Cardiac muscle cell (in vitro differentiated cells and primary cell): ENCODE data around the gene OR4D9. TPM values are rescaled to one million over a fixed set of nuclear protein-coding genes. Genes with fewer than 3 reads are reported as not detected.

Experiments
- DNase-seq, 2 donors: peaks; one replicate each; pipeline versions ENCODE4 v3.0.0 to v3.0.0-alpha.2; 2010 to 2017; ENCODE audit warnings: low read depth in 1 of 2, low spot score in 1 of 2
- H3K27ac ChIP-seq: fragments of 200-600 bp; sonication (generic); 2 replicates; pipeline ENCODE4 v1.5.1; 2016
- H3K27me3 ChIP-seq: fragments of 200-600 bp; sonication (generic); 2 replicates; pipeline ENCODE4 v1.6.0; 2016; ENCODE audit warnings: control low read depth
- H3K36me3 ChIP-seq: fragments of 200-600 bp; sonication (generic); 2 replicates; pipeline ENCODE4 v1.5.1; 2016; ENCODE audit warnings: control low read depth
- H3K4me1 ChIP-seq: fragments of 200-600 bp; sonication (generic); 2 replicates; pipeline ENCODE4 v1.8.1; 2017; ENCODE audit warnings: low read depth, mild to moderate bottlenecking, mixed run types
- H3K4me3 ChIP-seq: fragments of 200-600 bp; sonication (generic); 2 replicates; pipeline ENCODE4 v1.5.1; 2016; ENCODE audit warnings: mild to moderate bottlenecking
- H3K9me3 ChIP-seq: fragments of 200-600 bp; sonication (generic); 2 replicates; pipeline ENCODE4 v1.5.1; 2017; ENCODE audit warnings: low read depth, mild to moderate bottlenecking, control low read depth
- CTCF ChIP-seq: IDR thresholded peaks from 2 replicates; pipeline ENCODE4 v1.5.1; 2012; ENCODE audit warnings: low read depth, mild to moderate bottlenecking, low read length
- polyA plus RNA-seq: library from polyadenylated mRNA; unstranded; fragments of >200 nt; fragmentation: Nextera tagmentation; extraction: Ambion mirVana; gene quantifications from 2 replicates; pipeline ENCODE4 v1.2.1, GENCODE V29; 2016
- total RNA-seq: library from RNA; depleted of rRNA; stranded (reverse); fragments of >200 nt; gene quantifications from 2 replicates; pipeline ENCODE4 v1.2.3, GENCODE V29; 2016

The OR4D9 gene
- not detected in 2 replicates for total RNA-seq
- not detected in 2 replicates for polyA plus RNA-seq

GRCh38 chr11:59510941-59511589 lies at the start of gene OR4D9:
TSS of gene OR4D9 (plus strand) at chr11:59511539. CDS start at chr11:59514913, 3,374 bp downstream.
- peak in 1 of 2 donors; percentile 14 for DNase-seq
- Histone ChIP-seq H3K27me3 (no peaks in the 10 kb centered on the region), H3K27ac (no peak within 1 kb of the TSS), H3K36me3 (no peaks in the 10 kb centered on the region), H3K4me3 (no peak within 1 kb of the TSS), H3K4me1 (no peaks in the 10 kb centered on the region), H3K9me3 (no peaks in the 10 kb centered on the region)
- no peak for TF ChIP-seq CTCF

DNA sequence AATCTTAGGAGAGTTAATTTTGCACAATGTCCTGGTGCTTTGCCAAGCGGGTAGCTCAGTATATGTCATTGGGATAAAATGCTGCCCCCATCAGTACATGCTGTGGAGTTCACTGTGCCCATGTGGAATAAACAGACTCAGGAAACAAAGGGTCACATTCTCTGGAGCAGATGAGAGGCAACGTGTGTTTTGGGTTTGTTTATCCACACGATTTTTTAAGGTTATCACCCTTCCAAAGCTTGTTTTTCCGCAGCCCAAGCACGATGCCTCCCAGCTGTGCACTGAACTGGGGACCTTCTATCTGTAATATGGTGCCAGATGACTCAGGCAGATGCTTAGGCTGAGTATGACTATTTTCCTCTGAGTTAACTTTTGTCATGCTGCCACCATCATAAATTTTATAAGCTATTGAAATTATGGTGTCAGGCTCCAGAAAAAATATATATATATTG lies 48.1 kb upstream of the OR4D9 start:
- DNase-seq = peak in 1 of 2 donors; percentile 17
- no peaks in the 10 kb centered on the region for H3K36me3 ChIP-seq
- H3K4me1 ChIP-seq = no peaks in the 10 kb centered on the region

DNA sequence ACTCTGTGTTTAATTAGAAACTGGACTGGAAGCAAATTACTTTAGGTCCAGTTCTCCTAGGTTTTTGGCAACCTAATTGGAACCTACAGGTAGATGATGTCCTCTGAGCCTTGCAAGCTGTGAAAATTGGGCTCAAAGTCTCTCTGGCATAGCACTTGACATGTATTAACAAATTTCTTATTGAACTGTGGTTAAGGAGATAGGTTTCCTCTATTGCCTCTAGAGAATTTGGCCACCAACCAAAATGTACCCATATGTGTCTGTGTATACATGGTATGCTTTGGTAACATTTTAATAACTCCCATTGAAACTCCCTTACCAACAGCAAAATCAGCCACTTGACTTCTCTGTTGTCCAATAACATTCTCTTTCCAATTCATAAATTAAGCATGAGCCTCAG lies 38.3 kb upstream of the OR4D9 start, which contains the start of gene OR4D10:
TSS of gene OR4D10 (plus strand) at position 301 of the 400 bp plus-strand sequence. CDS start 4,115 bp downstream, outside the sequence.
- Histone ChIP-seq H3K4me1 (no peaks in the 10 kb centered on the region), H3K36me3 (no peaks in the 10 kb centered on the region), H3K27ac (no peak within 1 kb of the TSS), H3K9me3 (no peaks in the 10 kb centered on the region), H3K27me3 (no peaks in the 10 kb centered on the region), H3K4me3 (no peak within 1 kb of the TSS)
- DNase-seq = no peak
- TF ChIP-seq CTCF = no peak

More for the DNA sequence above, 48.1 kb upstream of the OR4D9 start:
- no peak for TF ChIP-seq CTCF
- no peak overlapping the region for H3K27ac ChIP-seq
- no peaks in the 10 kb centered on the region for H3K27me3 ChIP-seq
- no peaks in the 10 kb centered on the region for H3K9me3 ChIP-seq
- no peak overlapping the region for H3K4me3 ChIP-seq

GRCh38 chr11:59475176-59475575 lies 36.2 kb upstream of the OR4D9 start:
- Histone ChIP-seq H3K27ac (no peak overlapping the region), H3K4me3 (no peak overlapping the region), H3K9me3 (no peaks in the 10 kb centered on the region), H3K36me3 (no peaks in the 10 kb centered on the region), H3K27me3 (no peaks in the 10 kb centered on the region), H3K4me1 (no peaks in the 10 kb centered on the region)
- DNase-seq = no peak
- no peak for TF ChIP-seq CTCF

DNA sequence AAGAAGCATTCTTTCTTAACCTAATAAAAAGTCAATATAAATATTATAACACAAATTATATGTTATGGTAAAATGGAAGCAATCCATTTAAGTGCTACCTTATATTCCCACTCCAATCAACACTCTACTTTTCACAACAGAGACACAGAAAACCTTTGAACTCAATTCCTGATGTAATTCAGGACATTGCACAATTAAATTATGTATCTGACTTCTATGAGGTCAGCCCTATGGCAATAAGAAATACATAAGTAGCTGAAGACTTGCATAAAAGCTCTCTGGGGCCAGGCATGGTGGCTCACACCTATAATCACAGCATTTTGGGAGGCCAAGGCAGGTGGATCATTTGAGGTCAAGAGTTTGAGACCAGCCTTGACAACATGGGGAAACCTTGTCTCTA lies 31.4 kb upstream of the OR4D9 start:
- Histone ChIP-seq H3K36me3 (no peaks in the 10 kb centered on the region), H3K27me3 (no peaks in the 10 kb centered on the region), H3K4me3 (no peak overlapping the region), H3K27ac (no peak overlapping the region), H3K4me1 (no peaks in the 10 kb centered on the region), H3K9me3 (no peaks in the 10 kb centered on the region)
- no peak for TF ChIP-seq CTCF
- DNase-seq = no peak
